ENCODE data around the gene CYB561D2. TPM values are rescaled to one million over a fixed set of nuclear protein-coding genes. Genes with fewer than 3 reads are reported as not detected.

Gene CYB561D2
- total and polyA plus RNA-seq, 2 experiments from 2014 or later: 28.3 to 37.7 TPM

- TF ChIP-seq EZH2phosphoT487 (IDR thresholded peaks at IDR 0.05; ENCODE audit: insufficient read depth, low read depth) (no peak), EZH2 (IDR thresholded peaks at IDR 0.05; ENCODE audit: insufficient read depth, poor library complexity, severe bottlenecking) (no peak)
- 62 to 71% methylated on average over 9 to 10 of the region's 10 CpGs for WGBS, 2 experiments (ENCODE audit: low coverage in 1 of 2, low lambda C conversion rate in 2 of 2, missing lambda C conversion rate in 2 of 2)
- Histone ChIP-seq H3K27me3 (replicated peaks; ENCODE audit: insufficient read depth) (peaks cover 7% of the 10 kb centered on the region; the same call in 1 of the 2 replicates), H4K20me1 (ENCODE audit: insufficient read depth) (no peaks in the 10 kb centered on the region), H3K4me2 (ENCODE audit: unreplicated experiment) (no peak overlapping the region), H3K27ac (no peak overlapping the region), H3K79me2 (ENCODE audit: insufficient read depth) (no peaks in the 10 kb centered on the region), H3K36me3 (ENCODE audit: low read depth) (no peaks in the 10 kb centered on the region), H3K9me2 (ENCODE audit: insufficient read depth) (no peaks in the 10 kb centered on the region), H2AFZ (no peak overlapping the region), H3F3A (ENCODE audit: insufficient read depth) (no peaks in the 10 kb centered on the region), H3K4me1 (ENCODE audit: insufficient read depth) (no peaks in the 10 kb centered on the region), H3K9me3 (ENCODE audit: low read depth) (no peaks in the 10 kb centered on the region), H3K9ac (no peak overlapping the region), H3K4me3 (no peak overlapping the region)
- in situ Hi-C loops (cut with MboI): no loop called here
- no peak for DNase-seq
Measured at GRCh38 chr3:50395070-50395860, 44.6 kb downstream of the CYB561D2 start.

- Histone ChIP-seq H4K20me1 (ENCODE audit: insufficient read depth) (no peaks in the 10 kb centered on the region), H3K27me3 (replicated peaks; ENCODE audit: insufficient read depth) (peaks cover 10% of the 10 kb centered on the region), H3K27ac (no peak overlapping the region), H3K9me2 (ENCODE audit: insufficient read depth) (no peaks in the 10 kb centered on the region), H3K9me3 (ENCODE audit: low read depth) (no peaks in the 10 kb centered on the region), H3K4me2 (ENCODE audit: unreplicated experiment) (no peak overlapping the region), H3F3A (ENCODE audit: insufficient read depth) (no peaks in the 10 kb centered on the region), H3K4me3 (no peak overlapping the region), H3K79me2 (ENCODE audit: insufficient read depth) (no peaks in the 10 kb centered on the region), H2AFZ (no peak overlapping the region), H3K9ac (no peak overlapping the region), H3K4me1 (ENCODE audit: insufficient read depth) (no peaks in the 10 kb centered on the region), H3K36me3 (ENCODE audit: low read depth) (no peaks in the 10 kb centered on the region)
- in situ Hi-C loops (cut with MboI): no loop called here
- 75 to 76% methylated on average over 10 of the region's 10 CpGs for WGBS, 2 experiments (ENCODE audit: low coverage in 1 of 2, low lambda C conversion rate in 2 of 2, missing lambda C conversion rate in 2 of 2)
- no peak for DNase-seq
- TF ChIP-seq EZH2phosphoT487 (IDR thresholded peaks at IDR 0.05; ENCODE audit: insufficient read depth, low read depth): no peak
- TF ChIP-seq EZH2 (IDR thresholded peaks at IDR 0.05; ENCODE audit: insufficient read depth, poor library complexity, severe bottlenecking): no peak
Measured at GRCh38 chr3:50396502-50396901, 45.8 kb downstream of the CYB561D2 start.

GRCh38 chr3:50401978-50402595, 51.4 kb downstream of the CYB561D2 start:
- Histone ChIP-seq H2AFZ (no peak overlapping the region), H3K9ac (no peak overlapping the region), H3K9me2 (ENCODE audit: insufficient read depth) (no peaks in the 10 kb centered on the region), H3K79me2 (ENCODE audit: insufficient read depth) (no peaks in the 10 kb centered on the region), H3F3A (ENCODE audit: insufficient read depth) (no peaks in the 10 kb centered on the region), H3K27me3 (replicated peaks; ENCODE audit: insufficient read depth) (peaks cover 10% of the 10 kb centered on the region), H3K4me3 (no peak overlapping the region), H3K9me3 (ENCODE audit: low read depth) (no peaks in the 10 kb centered on the region), H3K36me3 (ENCODE audit: low read depth) (no peaks in the 10 kb centered on the region), H3K4me1 (ENCODE audit: insufficient read depth) (no peaks in the 10 kb centered on the region), H3K27ac (no peak overlapping the region), H3K4me2 (ENCODE audit: unreplicated experiment) (no peak overlapping the region), H4K20me1 (ENCODE audit: insufficient read depth) (no peaks in the 10 kb centered on the region)
- DNase-seq: no peak
- no peak for TF ChIP-seq EZH2 (IDR thresholded peaks at IDR 0.05; ENCODE audit: insufficient read depth, poor library complexity, severe bottlenecking)
- no peak for TF ChIP-seq EZH2phosphoT487 (IDR thresholded peaks at IDR 0.05; ENCODE audit: insufficient read depth, low read depth)
- WGBS, 2 experiments (ENCODE audit: low coverage in 1 of 2, low lambda C conversion rate in 2 of 2, missing lambda C conversion rate in 2 of 2): 17 to 19% methylated on average over 5 of the region's 5 CpGs
- in situ Hi-C loops (cut with MboI): no loop called here

Other genes with a start within 250 kb of the CYB561D2 start
- 3.2 and 3.5 TPM in 2 replicates for gene SEMA3F, start 195.5 kb upstream of the CYB561D2 start, total RNA-seq (2014; rRNA removed; shearing (Covaris generic))
- 0.25 and 0.54 TPM in 2 replicates for gene SEMA3F, start 195.5 kb upstream of the CYB561D2 start, polyA plus RNA-seq (2016; fragmentation: Nextera tagmentation; extraction: Ambion mirVana)
- not detected in 2 replicates for gene GNAT1, start 159.3 kb upstream of the CYB561D2 start, total RNA-seq (2014; rRNA removed; shearing (Covaris generic))
- gene GNAT1, start 159.3 kb upstream of the CYB561D2 start, polyA plus RNA-seq (2016; fragmentation: Nextera tagmentation; extraction: Ambion mirVana): not detected in 2 replicates
- gene SLC38A3, start 145.6 kb upstream of the CYB561D2 start, total RNA-seq (2014; rRNA removed; shearing (Covaris generic)): under 0.01 TPM in 1 of 2 replicates, not detected in the other
- gene SLC38A3, start 145.6 kb upstream of the CYB561D2 start, polyA plus RNA-seq (2016; fragmentation: Nextera tagmentation; extraction: Ambion mirVana): 0.36 and 0.93 TPM in 2 replicates
- gene GNAI2, start 114.7 kb upstream of the CYB561D2 start, total RNA-seq (2014; rRNA removed; shearing (Covaris generic)): 393 and 427 TPM in 2 replicates
- gene GNAI2, start 114.7 kb upstream of the CYB561D2 start, polyA plus RNA-seq (2016; fragmentation: Nextera tagmentation; extraction: Ambion mirVana): 424 and 426 TPM in 2 replicates
- 8.8 and 13.3 TPM in 2 replicates for gene SEMA3B, start 81.7 kb upstream of the CYB561D2 start, total RNA-seq (2014; rRNA removed; shearing (Covaris generic))
- 7.6 and 8.4 TPM in 2 replicates for gene SEMA3B, start 81.7 kb upstream of the CYB561D2 start, polyA plus RNA-seq (2016; fragmentation: Nextera tagmentation; extraction: Ambion mirVana)
- not detected in 2 replicates for gene LSMEM2, start 71.8 kb upstream of the CYB561D2 start, total RNA-seq (2014; rRNA removed; shearing (Covaris generic))
- not detected in 2 replicates for gene LSMEM2, start 71.8 kb upstream of the CYB561D2 start, polyA plus RNA-seq (2016; fragmentation: Nextera tagmentation; extraction: Ambion mirVana)
- 86.6 and 90.2 TPM in 2 replicates for gene IFRD2, start 58.4 kb upstream of the CYB561D2 start, total RNA-seq (2014; rRNA removed; shearing (Covaris generic))
- 85.4 and 90.6 TPM in 2 replicates for gene IFRD2, start 58.4 kb upstream of the CYB561D2 start, polyA plus RNA-seq (2016; fragmentation: Nextera tagmentation; extraction: Ambion mirVana)
- gene HYAL3, start 51.5 kb upstream of the CYB561D2 start, total RNA-seq (2014; rRNA removed; shearing (Covaris generic)): 3.0 and 9.6 TPM in 2 replicates
- 5.7 and 7.6 TPM in 2 replicates for gene HYAL3, start 51.5 kb upstream of the CYB561D2 start, polyA plus RNA-seq (2016; fragmentation: Nextera tagmentation; extraction: Ambion mirVana)
- gene NAA80, start 51.5 kb upstream of the CYB561D2 start, total RNA-seq (2014; rRNA removed; shearing (Covaris generic)): 7.8 and 10.2 TPM in 2 replicates
- gene NAA80, start 51.5 kb upstream of the CYB561D2 start, polyA plus RNA-seq (2016; fragmentation: Nextera tagmentation; extraction: Ambion mirVana): 10.8 and 11.1 TPM in 2 replicates
- 0.51 TPM in 1 of 2 replicates, not detected in the other for gene HYAL1, start 47.3 kb upstream of the CYB561D2 start, total RNA-seq (2014; rRNA removed; shearing (Covaris generic))
- 0.09 and 0.20 TPM in 2 replicates for gene HYAL1, start 47.3 kb upstream of the CYB561D2 start, polyA plus RNA-seq (2016; fragmentation: Nextera tagmentation; extraction: Ambion mirVana)
- 47.8 and 48.0 TPM in 2 replicates for gene HYAL2, start 28.1 kb upstream of the CYB561D2 start, total RNA-seq (2014; rRNA removed; shearing (Covaris generic))
- gene HYAL2, start 28.1 kb upstream of the CYB561D2 start, polyA plus RNA-seq (2016; fragmentation: Nextera tagmentation; extraction: Ambion mirVana): 33.6 and 35.8 TPM in 2 replicates
- 14.3 and 32.5 TPM in 2 replicates for gene TUSC2, start 22.6 kb upstream of the CYB561D2 start, total RNA-seq (2014; rRNA removed; shearing (Covaris generic))
- 45.7 and 46.5 TPM in 2 replicates for gene TUSC2, start 22.6 kb upstream of the CYB561D2 start, polyA plus RNA-seq (2016; fragmentation: Nextera tagmentation; extraction: Ambion mirVana)
- 57.5 and 68.7 TPM in 2 replicates for gene RASSF1, start 10.0 kb upstream of the CYB561D2 start, total RNA-seq (2014; rRNA removed; shearing (Covaris generic))
- 56.4 and 59.0 TPM in 2 replicates for gene RASSF1, start 10.0 kb upstream of the CYB561D2 start, polyA plus RNA-seq (2016; fragmentation: Nextera tagmentation; extraction: Ambion mirVana)
- gene ZMYND10, start 5.1 kb upstream of the CYB561D2 start, total RNA-seq (2014; rRNA removed; shearing (Covaris generic)): 1.5 TPM in 1 of 2 replicates, not detected in the other
- gene ZMYND10, start 5.1 kb upstream of the CYB561D2 start, polyA plus RNA-seq (2016; fragmentation: Nextera tagmentation; extraction: Ambion mirVana): 0.61 and 0.90 TPM in 2 replicates
- 17.9 and 20.2 TPM in 2 replicates for gene NPRL2, start 87 bp upstream of the CYB561D2 start, total RNA-seq (2014; rRNA removed; shearing (Covaris generic))
- 22.9 and 28.9 TPM in 2 replicates for gene NPRL2, start 87 bp upstream of the CYB561D2 start, polyA plus RNA-seq (2016; fragmentation: Nextera tagmentation; extraction: Ambion mirVana)
- 68.4 and 95.4 TPM in 2 replicates for gene TMEM115, start 8.7 kb downstream of the CYB561D2 start, total RNA-seq (2014; rRNA removed; shearing (Covaris generic))
- 73.1 and 78.1 TPM in 2 replicates for gene TMEM115, start 8.7 kb downstream of the CYB561D2 start, polyA plus RNA-seq (2016; fragmentation: Nextera tagmentation; extraction: Ambion mirVana)
- not detected in 2 replicates for gene CACNA2D2, start 152.8 kb downstream of the CYB561D2 start, total RNA-seq (2014; rRNA removed; shearing (Covaris generic))
- gene CACNA2D2, start 152.8 kb downstream of the CYB561D2 start, polyA plus RNA-seq (2016; fragmentation: Nextera tagmentation; extraction: Ambion mirVana): not detected in 2 replicates
- gene C3orf18, start 216.9 kb downstream of the CYB561D2 start, total RNA-seq (2014; rRNA removed; shearing (Covaris generic)): 17.4 and 36.8 TPM in 2 replicates
- gene C3orf18, start 216.9 kb downstream of the CYB561D2 start, polyA plus RNA-seq (2016; fragmentation: Nextera tagmentation; extraction: Ambion mirVana): 17.3 and 19.3 TPM in 2 replicates
- 15.8 and 15.9 TPM in 2 replicates for gene HEMK1, start 218.7 kb downstream of the CYB561D2 start, total RNA-seq (2014; rRNA removed; shearing (Covaris generic))
- gene HEMK1, start 218.7 kb downstream of the CYB561D2 start, polyA plus RNA-seq (2016; fragmentation: Nextera tagmentation; extraction: Ambion mirVana): 17.3 and 18.4 TPM in 2 replicates